Smooth muscle cell (in vitro differentiated cells): ENCODE data around the gene TMEM184A. TPM values are rescaled to one million over a fixed set of nuclear protein-coding genes. Genes with fewer than 3 reads are reported as not detected.

ENCODE experiments used
- DNase-seq: peaks from one replicate; lab custom pipeline; 2025; ENCODE audit not compliant: unreplicated experiment; lab: John Stamatoyannopoulos, UW
- H2AFZ ChIP-seq: fragments of 200-600 bp; sonication (generic); 2 replicates; pipeline ENCODE4 v1.6.0; 2016; ENCODE audit warnings: antibody characterized with exemption, low read depth, mild to moderate bottlenecking
- H3F3A ChIP-seq: fragments of 200-600 bp; sonication (generic); 2 replicates; pipeline ENCODE4 v1.6.0; 2017; ENCODE audit warnings: antibody characterized with exemption, low read depth
- H3K27ac ChIP-seq: fragments of 200-600 bp; sonication (generic); 2 replicates; pipeline ENCODE4 v1.5.1; 2016; ENCODE audit warnings: low read depth, mild to moderate bottlenecking
- H3K27me3 ChIP-seq: fragments of 200-600 bp; sonication (generic); 2 replicates; pipeline ENCODE4 v1.6.1; 2016; ENCODE audit warnings: low read depth, mild to moderate bottlenecking
- H3K36me3 ChIP-seq: fragments of 200-600 bp; sonication (generic); 2 replicates; pipeline ENCODE4 v1.5.1; 2016; ENCODE audit warnings: low read depth
- H3K4me1 ChIP-seq: fragments of 200-600 bp; sonication (generic); 2 replicates; pipeline ENCODE4 v1.5.1; 2016; ENCODE audit warnings: low read depth
- H3K4me2 ChIP-seq: fragments of 200-600 bp; sonication (generic); 2 replicates; pipeline ENCODE4 v1.6.0; 2016; ENCODE audit warnings: mild to moderate bottlenecking
- H3K4me3 ChIP-seq: fragments of 200-600 bp; sonication (generic); 2 replicates; pipeline ENCODE4 v1.5.1; 2016; ENCODE audit warnings: mild to moderate bottlenecking
- H3K79me2 ChIP-seq: fragments of 200-600 bp; sonication (generic); 2 replicates; pipeline ENCODE4 v1.6.0; 2016; ENCODE audit warnings: low read depth, mild to moderate bottlenecking
- H3K9ac ChIP-seq: fragments of 200-600 bp; sonication (generic); 2 replicates; pipeline ENCODE4 v1.6.0; 2016; ENCODE audit warnings: low read depth
- H3K9me3 ChIP-seq: fragments of 200-600 bp; sonication (generic); replicated peaks from 2 replicates; pipeline ENCODE4 v1.5.1; 2016; ENCODE audit warnings: low read depth
- H4K20me1 ChIP-seq: fragments of 200-600 bp; sonication (generic); 2 replicates; pipeline ENCODE4 v1.6.0; 2016; ENCODE audit warnings: low read depth
- CTCF ChIP-seq: fragments of 200-600 bp; sonication (generic); IDR thresholded peaks from 2 replicates; pipeline ENCODE4 v1.5.1; 2017; ENCODE audit warnings: borderline replicate concordance, mild to moderate bottlenecking, antibody characterized with exemption; ENCODE audit not compliant: insufficient read depth, poor library complexity, severe bottlenecking
- WGBS: methylation state at CpG from one replicate; pipeline ENCODE4 v1.1.7; 2016; ENCODE audit warnings: low lambda C conversion rate; 5-methylcytosine and 5-hydroxymethylcytosine counted together
- polyA plus RNA-seq: library from polyadenylated mRNA; unstranded; fragments of >200 nt; fragmentation: Nextera tagmentation; extraction: Ambion mirVana; gene quantifications from 2 replicates; pipeline ENCODE4 v1.2.1, GENCODE V29; 2016
- total RNA-seq: library from RNA; depleted of rRNA; stranded (reverse); fragments of >200 nt; gene quantifications from 2 replicates; pipeline ENCODE4 v1.2.3, GENCODE V29; 2014

The TMEM184A gene
- total and polyA plus RNA-seq, 2 experiments from 2014 or later, result 1.6 to 4.8 TPM

GRCh38 chr7:1546274-1546908 is 9.6 kb downstream of the TMEM184A start:
- 92% methylated on average over 26 of the region's 28 CpGs for WGBS
- H3K4me3 ChIP-seq, result no peak overlapping the region
- H3K79me2 ChIP-seq, result no peaks in the 10 kb centered on the region
- no peak overlapping the region for H3K9ac ChIP-seq
- TF ChIP-seq CTCF, result no peak
- no peak overlapping the region for H3K27ac ChIP-seq
- H3K4me2 ChIP-seq, result no peak overlapping the region
- no peaks in the 10 kb centered on the region for H4K20me1 ChIP-seq
- DNase-seq, result no peak
- H2AFZ ChIP-seq, result no peak overlapping the region
- H3K9me3 ChIP-seq, result no peaks in the 10 kb centered on the region
- no peaks in the 10 kb centered on the region for H3F3A ChIP-seq
- H3K36me3 ChIP-seq, result no peaks in the 10 kb centered on the region
- no peaks in the 10 kb centered on the region for H3K27me3 ChIP-seq
- no peaks in the 10 kb centered on the region for H3K4me1 ChIP-seq

GRCh38 chr7:1545417-1546246 is 10.4 kb downstream of the TMEM184A start:
- Histone ChIP-seq H3K79me2 (no peaks in the 10 kb centered on the region), H3K36me3 (no peaks in the 10 kb centered on the region), H2AFZ (no peak overlapping the region), H3K9me3 (no peaks in the 10 kb centered on the region), H3F3A (no peaks in the 10 kb centered on the region), H3K4me2 (no peak overlapping the region), H3K9ac (no peak overlapping the region), H3K27me3 (no peaks in the 10 kb centered on the region), H4K20me1 (no peaks in the 10 kb centered on the region), H3K27ac (no peak overlapping the region), H3K4me3 (no peak overlapping the region), H3K4me1 (no peaks in the 10 kb centered on the region)
- TF ChIP-seq CTCF, result no peak
- 90% methylated on average over 36 of the region's 40 CpGs for whole genome bisulfite sequencing
- DNase-seq, result no peak

GRCh38 chr7:1544896-1545416 is 11.0 kb downstream of the TMEM184A start:
- WGBS, result 95% methylated on average over 16 of the region's 16 CpGs
- no peak overlapping the region for H3K4me2 ChIP-seq
- H3K36me3 ChIP-seq, result no peaks in the 10 kb centered on the region
- H3K4me3 ChIP-seq, result no peak overlapping the region
- no peaks in the 10 kb centered on the region for H3K79me2 ChIP-seq
- no peak overlapping the region for H3K9ac ChIP-seq
- H3K27ac ChIP-seq, result no peak overlapping the region
- no peak for DNase-seq
- H3K9me3 ChIP-seq, result no peaks in the 10 kb centered on the region
- TF ChIP-seq CTCF, result no peak
- H2AFZ ChIP-seq, result no peak overlapping the region
- H3K4me1 ChIP-seq, result no peaks in the 10 kb centered on the region
- H4K20me1 ChIP-seq, result no peaks in the 10 kb centered on the region
- H3K27me3 ChIP-seq, result no peaks in the 10 kb centered on the region
- no peaks in the 10 kb centered on the region for H3F3A ChIP-seq
